ENCODE data around the gene IDI2. TPM values are rescaled to one million over a fixed set of nuclear protein-coding genes. Genes with fewer than 3 reads are reported as not detected.

IDI2 gene
- total RNA-seq, 1 experiment from 2014 or later: not detected

DNA sequence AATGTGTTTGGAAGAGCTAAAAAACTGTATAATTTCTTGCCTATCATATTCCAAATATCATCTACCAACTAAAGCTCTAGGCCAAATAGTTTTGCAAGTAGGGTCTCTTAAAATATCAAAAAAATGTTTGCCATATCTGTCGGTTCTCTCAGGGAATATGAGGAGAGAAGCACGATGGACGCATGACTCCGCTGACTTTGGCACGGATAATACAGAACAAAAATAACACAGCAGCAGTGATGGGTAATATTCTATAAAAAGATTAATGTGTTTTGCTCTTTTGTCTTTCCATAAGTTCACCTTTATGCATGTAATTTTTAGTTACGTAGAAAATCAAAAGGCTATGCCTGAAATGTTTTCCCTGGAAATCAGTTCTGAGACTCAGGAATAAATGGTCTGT, 919 bp upstream of the IDI2 start:
- Mint-ChIP-seq H3K4me3 (no peak overlapping the region), H3K9me3 (peaks cover 1% of the 10 kb centered on the region), H3K27ac (no peak overlapping the region), H3K36me3 (no peaks in the 10 kb centered on the region; the same call in 1 of the 2 replicates), H3K27me3 (ENCODE audit: low read depth) (no peaks in the 10 kb centered on the region), H3K4me1 (0 out of 2 replicates have a peak, but pooled peaks cover 14% of the 10 kb centered on the region)
- POLR2A ChIA-PET: no interaction called here
- DNase-seq (ENCODE audit: low spot score) (no peak), ATAC-seq (no peak)
- no peak for TF ChIP-seq ESRRA (CRISPR knock-in tag; IDR thresholded peaks at IDR 0.05; ENCODE audit: borderline replicate concordance)
- TF ChIP-seq, protein P1, sequence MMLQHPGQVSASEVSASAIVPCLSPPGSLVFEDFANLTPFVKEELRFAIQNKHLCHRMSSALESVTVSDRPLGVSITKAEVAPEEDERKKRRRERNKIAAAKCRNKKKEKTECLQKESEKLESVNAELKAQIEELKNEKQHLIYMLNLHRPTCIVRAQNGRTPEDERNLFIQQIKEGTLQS (CRISPR knock-in tag; conservative IDR thresholded peaks at IDR 0.05): no peak
- TF ChIP-seq, protein P2, sequence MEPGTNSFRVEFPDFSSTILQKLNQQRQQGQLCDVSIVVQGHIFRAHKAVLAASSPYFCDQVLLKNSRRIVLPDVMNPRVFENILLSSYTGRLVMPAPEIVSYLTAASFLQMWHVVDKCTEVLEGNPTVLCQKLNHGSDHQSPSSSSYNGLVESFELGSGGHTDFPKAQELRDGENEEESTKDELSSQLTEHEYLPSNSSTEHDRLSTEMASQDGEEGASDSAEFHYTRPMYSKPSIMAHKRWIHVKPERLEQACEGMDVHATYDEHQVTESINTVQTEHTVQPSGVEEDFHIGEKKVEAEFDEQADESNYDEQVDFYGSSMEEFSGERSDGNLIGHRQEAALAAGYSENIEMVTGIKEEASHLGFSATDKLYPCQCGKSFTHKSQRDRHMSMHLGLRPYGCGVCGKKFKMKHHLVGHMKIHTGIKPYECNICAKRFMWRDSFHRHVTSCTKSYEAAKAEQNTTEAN (CRISPR knock-in tag; IDR thresholded peaks at IDR 0.05): no peak
- CTCF ChIA-PET: no interaction called here

DNA sequence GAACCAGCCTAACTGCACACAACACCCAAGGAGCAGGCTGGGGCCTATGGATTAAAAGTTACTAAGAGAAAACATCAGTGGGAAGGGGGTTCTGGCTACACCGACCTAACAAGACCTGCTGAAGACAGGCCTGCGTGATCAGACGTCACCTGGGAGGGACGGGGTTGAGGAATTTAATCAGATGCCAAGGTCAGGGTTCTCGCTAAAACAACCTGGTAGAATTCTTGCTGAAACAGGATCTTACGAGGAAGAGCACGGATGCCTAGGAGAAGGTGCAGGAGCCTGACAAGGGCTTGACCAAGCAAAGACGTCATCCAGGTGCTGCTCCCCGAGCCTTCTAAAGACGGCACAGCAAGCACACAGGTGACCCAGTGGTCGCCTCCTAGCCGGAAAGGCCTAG, 1.6 kb downstream of the IDI2 start:
- Mint-ChIP-seq H3K36me3 (peaks cover 8% of the 10 kb centered on the region), H3K4me1 (0 out of 2 replicates have a peak, but pooled peaks cover 5% of the 10 kb centered on the region), H3K4me3 (no peak overlapping the region), H3K27ac (no peak overlapping the region), H3K9me3 (peaks cover 3% of the 10 kb centered on the region), H3K27me3 (ENCODE audit: low read depth) (no peaks in the 10 kb centered on the region)
- POLR2A ChIA-PET: no interaction called here
- TF ChIP-seq, protein P3, sequence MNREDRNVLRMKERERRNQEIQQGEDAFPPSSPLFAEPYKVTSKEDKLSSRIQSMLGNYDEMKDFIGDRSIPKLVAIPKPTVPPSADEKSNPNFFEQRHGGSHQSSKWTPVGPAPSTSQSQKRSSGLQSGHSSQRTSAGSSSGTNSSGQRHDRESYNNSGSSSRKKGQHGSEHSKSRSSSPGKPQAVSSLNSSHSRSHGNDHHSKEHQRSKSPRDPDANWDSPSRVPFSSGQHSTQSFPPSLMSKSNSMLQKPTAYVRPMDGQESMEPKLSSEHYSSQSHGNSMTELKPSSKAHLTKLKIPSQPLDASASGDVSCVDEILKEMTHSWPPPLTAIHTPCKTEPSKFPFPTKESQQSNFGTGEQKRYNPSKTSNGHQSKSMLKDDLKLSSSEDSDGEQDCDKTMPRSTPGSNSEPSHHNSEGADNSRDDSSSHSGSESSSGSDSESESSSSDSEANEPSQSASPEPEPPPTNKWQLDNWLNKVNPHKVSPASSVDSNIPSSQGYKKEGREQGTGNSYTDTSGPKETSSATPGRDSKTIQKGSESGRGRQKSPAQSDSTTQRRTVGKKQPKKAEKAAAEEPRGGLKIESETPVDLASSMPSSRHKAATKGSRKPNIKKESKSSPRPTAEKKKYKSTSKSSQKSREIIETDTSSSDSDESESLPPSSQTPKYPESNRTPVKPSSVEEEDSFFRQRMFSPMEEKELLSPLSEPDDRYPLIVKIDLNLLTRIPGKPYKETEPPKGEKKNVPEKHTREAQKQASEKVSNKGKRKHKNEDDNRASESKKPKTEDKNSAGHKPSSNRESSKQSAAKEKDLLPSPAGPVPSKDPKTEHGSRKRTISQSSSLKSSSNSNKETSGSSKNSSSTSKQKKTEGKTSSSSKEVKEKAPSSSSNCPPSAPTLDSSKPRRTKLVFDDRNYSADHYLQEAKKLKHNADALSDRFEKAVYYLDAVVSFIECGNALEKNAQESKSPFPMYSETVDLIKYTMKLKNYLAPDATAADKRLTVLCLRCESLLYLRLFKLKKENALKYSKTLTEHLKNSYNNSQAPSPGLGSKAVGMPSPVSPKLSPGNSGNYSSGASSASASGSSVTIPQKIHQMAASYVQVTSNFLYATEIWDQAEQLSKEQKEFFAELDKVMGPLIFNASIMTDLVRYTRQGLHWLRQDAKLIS (CRISPR knock-in tag; IDR thresholded peaks at IDR 0.05; ENCODE audit: borderline replicate concordance): no peak
- TF ChIP-seq, protein P4, sequence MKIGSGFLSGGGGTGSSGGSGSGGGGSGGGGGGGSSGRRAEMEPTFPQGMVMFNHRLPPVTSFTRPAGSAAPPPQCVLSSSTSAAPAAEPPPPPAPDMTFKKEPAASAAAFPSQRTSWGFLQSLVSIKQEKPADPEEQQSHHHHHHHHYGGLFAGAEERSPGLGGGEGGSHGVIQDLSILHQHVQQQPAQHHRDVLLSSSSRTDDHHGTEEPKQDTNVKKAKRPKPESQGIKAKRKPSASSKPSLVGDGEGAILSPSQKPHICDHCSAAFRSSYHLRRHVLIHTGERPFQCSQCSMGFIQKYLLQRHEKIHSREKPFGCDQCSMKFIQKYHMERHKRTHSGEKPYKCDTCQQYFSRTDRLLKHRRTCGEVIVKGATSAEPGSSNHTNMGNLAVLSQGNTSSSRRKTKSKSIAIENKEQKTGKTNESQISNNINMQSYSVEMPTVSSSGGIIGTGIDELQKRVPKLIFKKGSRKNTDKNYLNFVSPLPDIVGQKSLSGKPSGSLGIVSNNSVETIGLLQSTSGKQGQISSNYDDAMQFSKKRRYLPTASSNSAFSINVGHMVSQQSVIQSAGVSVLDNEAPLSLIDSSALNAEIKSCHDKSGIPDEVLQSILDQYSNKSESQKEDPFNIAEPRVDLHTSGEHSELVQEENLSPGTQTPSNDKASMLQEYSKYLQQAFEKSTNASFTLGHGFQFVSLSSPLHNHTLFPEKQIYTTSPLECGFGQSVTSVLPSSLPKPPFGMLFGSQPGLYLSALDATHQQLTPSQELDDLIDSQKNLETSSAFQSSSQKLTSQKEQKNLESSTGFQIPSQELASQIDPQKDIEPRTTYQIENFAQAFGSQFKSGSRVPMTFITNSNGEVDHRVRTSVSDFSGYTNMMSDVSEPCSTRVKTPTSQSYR (CRISPR knock-in tag; IDR thresholded peaks at IDR 0.05): no peak
- TF ChIP-seq SP1 (CRISPR knock-in tag; conservative IDR thresholded peaks at IDR 0.05) (no peak), FOXJ3 (CRISPR knock-in tag; IDR thresholded peaks at IDR 0.05; ENCODE audit: borderline replicate concordance) (no peak), ZNF671 (CRISPR knock-in tag; IDR thresholded peaks at IDR 0.05) (no peak), MXD4 (CRISPR knock-in tag; IDR thresholded peaks at IDR 0.05; ENCODE audit: borderline replicate concordance) (no peak)
- ATAC-seq: no peak
- CTCF ChIA-PET: no interaction called here
- DNase-seq (ENCODE audit: low spot score): no peak

DNA sequence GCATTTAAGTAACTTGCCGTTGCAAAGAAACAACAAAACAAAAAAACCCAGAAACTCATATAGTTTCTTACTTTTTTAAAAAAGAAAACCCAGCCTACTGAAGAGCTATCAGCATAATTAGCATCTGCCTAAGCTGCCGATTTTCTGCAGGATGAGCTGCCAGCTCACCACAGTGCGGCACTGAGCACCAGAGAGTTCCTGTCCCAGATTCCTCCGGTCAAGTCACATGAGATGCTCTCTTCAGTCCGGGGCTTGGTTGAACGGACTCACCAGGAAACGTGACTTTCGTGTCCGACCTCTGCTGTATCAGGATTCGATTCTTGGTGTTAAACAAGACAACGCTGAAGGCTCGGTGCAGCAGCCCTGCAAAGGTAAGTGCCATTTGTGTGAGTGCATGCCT, 3.2 kb downstream of the IDI2 start:
- peaks cover 3% of the 10 kb centered on the region for H3K9me3 Mint-ChIP-seq
- DNase-seq (ENCODE audit: low spot score) (no peak), ATAC-seq (peak; percentile 51)
- H3K27me3 Mint-ChIP-seq (ENCODE audit: low read depth): no peaks in the 10 kb centered on the region
- 0 out of 2 replicates have a peak, but pooled peaks cover 5% of the 10 kb centered on the region for H3K4me1 Mint-ChIP-seq
- no peak for TF ChIP-seq NR2C2 (CRISPR knock-in tag; IDR thresholded peaks at IDR 0.05)
- TF ChIP-seq, protein P5, sequence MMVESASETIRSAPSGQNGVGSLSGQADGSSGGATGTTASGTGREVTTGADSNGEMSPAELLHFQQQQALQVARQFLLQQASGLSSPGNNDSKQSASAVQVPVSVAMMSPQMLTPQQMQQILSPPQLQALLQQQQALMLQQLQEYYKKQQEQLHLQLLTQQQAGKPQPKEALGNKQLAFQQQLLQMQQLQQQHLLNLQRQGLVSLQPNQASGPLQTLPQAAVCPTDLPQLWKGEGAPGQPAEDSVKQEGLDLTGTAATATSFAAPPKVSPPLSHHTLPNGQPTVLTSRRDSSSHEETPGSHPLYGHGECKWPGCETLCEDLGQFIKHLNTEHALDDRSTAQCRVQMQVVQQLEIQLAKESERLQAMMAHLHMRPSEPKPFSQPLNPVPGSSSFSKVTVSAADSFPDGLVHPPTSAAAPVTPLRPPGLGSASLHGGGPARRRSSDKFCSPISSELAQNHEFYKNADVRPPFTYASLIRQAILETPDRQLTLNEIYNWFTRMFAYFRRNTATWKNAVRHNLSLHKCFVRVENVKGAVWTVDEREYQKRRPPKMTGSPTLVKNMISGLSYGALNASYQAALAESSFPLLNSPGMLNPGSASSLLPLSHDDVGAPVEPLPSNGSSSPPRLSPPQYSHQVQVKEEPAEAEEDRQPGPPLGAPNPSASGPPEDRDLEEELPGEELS (CRISPR knock-in tag; IDR thresholded peaks at IDR 0.05): no peak
- peaks cover 22% of the 10 kb centered on the region for H3K36me3 Mint-ChIP-seq
- H3K27ac Mint-ChIP-seq: peak overlapping the region; percentile 88
- ChIA-PET CTCF (interaction anchor here (1.1 kb wide), 1 partner anchor 27 kb away, joined by 3 read pairs; no protein-coding TSS in a partner anchor), POLR2A (interaction anchor here (1.3 kb wide), 1 partner anchor 10 kb away, joined by 4 read pairs; no protein-coding TSS in a partner anchor)
- H3K4me3 Mint-ChIP-seq: no peak overlapping the region
